OCI-LY7 (cell line): ENCODE measurements around the gene FAM229A. TPM values are rescaled to one million over a fixed set of nuclear protein-coding genes. Genes with fewer than 3 reads are reported as not detected.

ENCODE experiments used
- BruUV-seq: library from RNA; stranded (reverse); fragments of 400-500 nt; replicated peaks from 2 replicates; lab custom pipeline; 2021; lab: Mats Ljungman, UMichigan
- CTCF ChIA-PET: fragments of 300-600 bp; sonication (Branson Sonifier 250); formaldehyde crosslinking; loops from one replicate; lab custom pipeline; 2022; ENCODE audit warnings: antibody characterized with exemption; ENCODE audit not compliant: unreplicated experiment; lab: Charles Lee
- POLR2A ChIA-PET: fragments of 300-600 bp; sonication (Branson Sonifier 250); formaldehyde crosslinking; loops from one replicate; lab custom pipeline; 2022; ENCODE audit warnings: antibody characterized with exemption; lab: Charles Lee
- DNase-seq: peaks from one replicate; pipeline ENCODE4 v3.0.0-alpha.2; 2015; ENCODE audit warnings: low spot score
- H2AFZ ChIP-seq: fragments of 200-600 bp; sonication (generic), shearing (Covaris generic); 2 replicates; pipeline ENCODE4 v1.6.1; 2014; ENCODE audit warnings: mild to moderate bottlenecking, antibody characterized with exemption, low read length, moderate library complexity
- H3K27ac ChIP-seq: fragments of 200-600 bp; sonication (generic); 2 replicates; pipeline ENCODE4 v1.5.1; 2014; ENCODE audit warnings: mixed run types, low read depth, mild to moderate bottlenecking, moderate library complexity, low read length, inconsistent platforms; ENCODE audit not compliant: poor library complexity, severe bottlenecking
- H3K36me3 ChIP-seq: fragments of 200-600 bp; sonication (generic); 2 replicates; pipeline ENCODE4 v1.6.1; 2014; ENCODE audit warnings: mild to moderate bottlenecking, antibody characterized with exemption, low read length, moderate library complexity, mixed read lengths; ENCODE audit not compliant: insufficient read depth
- H3K4me1 ChIP-seq: fragments of 200-600 bp; sonication (generic); 2 replicates; pipeline ENCODE4 v1.5.1; 2014; ENCODE audit warnings: mild to moderate bottlenecking, low read length; ENCODE audit not compliant: insufficient read depth, poor library complexity, severe bottlenecking
- H3K4me2 ChIP-seq: fragments of 200-600 bp; sonication (generic); 2 replicates; pipeline ENCODE4 v1.6.1; 2014; ENCODE audit warnings: mild to moderate bottlenecking, low read length
- H3K4me3 ChIP-seq: fragments of 200-600 bp; sonication (generic); 2 replicates; pipeline ENCODE4 v1.5.1; 2014; ENCODE audit warnings: mild to moderate bottlenecking, low read depth, low read length; ENCODE audit not compliant: poor library complexity, severe bottlenecking
- H3K79me2 ChIP-seq: fragments of 200-600 bp; sonication (generic); 2 replicates; pipeline ENCODE4 v1.6.1; 2016; ENCODE audit warnings: low read depth, mild to moderate bottlenecking, low read length, moderate library complexity, mixed read lengths; ENCODE audit not compliant: insufficient read depth
- H3K9me2 ChIP-seq: fragments of 200-600 bp; sonication (generic); 2 replicates; pipeline ENCODE4 v1.6.1; 2016; ENCODE audit warnings: mild to moderate bottlenecking, low read length, mixed read lengths; ENCODE audit not compliant: insufficient read depth
- H3K9me3 ChIP-seq: fragments of 200-600 bp; sonication (generic); 2 replicates; pipeline ENCODE4 v1.6.1; 2014; ENCODE audit warnings: mild to moderate bottlenecking, mixed run types, low read length, mixed read lengths
- H4K20me1 ChIP-seq: fragments of 200-600 bp; sonication (generic); 2 replicates; pipeline ENCODE4 v1.6.1; 2014; ENCODE audit warnings: mild to moderate bottlenecking, antibody characterized with exemption, low read length, moderate library complexity, mixed read lengths; ENCODE audit not compliant: insufficient read depth
- CTCF ChIP-seq: fragments of 200-600 bp; sonication (generic); conservative IDR thresholded peaks from 2 replicates; pipeline ENCODE4 v1.5.1; 2014; ENCODE audit warnings: mild to moderate bottlenecking, antibody characterized with exemption, low read length, moderate library complexity, mixed read lengths
- EZH2phosphoT487 ChIP-seq: fragments of 200-600 bp; sonication (generic); IDR thresholded peaks from 2 replicates; pipeline ENCODE4 v1.6.1; 2018; ENCODE audit warnings: low read depth, borderline replicate concordance, mild to moderate bottlenecking, mixed run types, antibody characterized with exemption, low read length, moderate library complexity, mixed read lengths
- intact Hi-C: fragments of 100-400 bp; cut with micrococcal nuclease; formaldehyde crosslinking; loops from one replicate; pipeline ENCODE4 v1.10.0; 2022; ENCODE audit not compliant: unreplicated experiment
- total RNA-seq, 2 experiments: library from RNA; depleted of rRNA in 1 of 2; stranded (reverse); fragments of >200 nt in 1 of 2; shearing (Covaris generic) in 1 of 2; gene quantifications; 2 replicates each; pipeline ENCODE4 v1.2.3, GENCODE V29; 2014 to 2022

Gene FAM229A
- total RNA-seq, 2 experiments from 2014 or later: 3.2 to 16.5 TPM

- Histone ChIP-seq H2AFZ (peak overlapping the region; percentile 45; the same call in 1 of the 2 replicates), H4K20me1 (no peaks in the 10 kb centered on the region), H3K9me2 (no peaks in the 10 kb centered on the region), H3K4me2 (peak overlapping the region; percentile 93), H3K4me3 (peak overlapping the region; percentile 84), H3K4me1 (peaks cover 14% of the 10 kb centered on the region), H3K9me3 (no peaks in the 10 kb centered on the region), H3K27ac (no peak overlapping the region), H3K79me2 (peaks cover 8% of the 10 kb centered on the region; the same call in 1 of the 2 replicates), H3K36me3 (peaks cover 9% of the 10 kb centered on the region; the same call in 1 of the 2 replicates)
- ChIA-PET CTCF (interaction anchor here (0.9 kb wide), 1 partner anchor 145 kb away, joined by 3 read pairs; no protein-coding TSS in a partner anchor), POLR2A (interaction anchor here (1.3 to 1.6 kb wide), 3 partner anchors 17 to 34 kb away, joined by 3 to 7 read pairs (median 4); no protein-coding TSS in a partner anchor)
- intact Hi-C loops: no loop called here
- DNase-seq: peak; percentile 29
- TF ChIP-seq CTCF: no peak
- no peak for TF ChIP-seq EZH2phosphoT487
- BruUV-seq: no TSS peak
Observed at GRCh38 chr1:32393832-32394140, 31.5 kb upstream of the FAM229A start.

DNA sequence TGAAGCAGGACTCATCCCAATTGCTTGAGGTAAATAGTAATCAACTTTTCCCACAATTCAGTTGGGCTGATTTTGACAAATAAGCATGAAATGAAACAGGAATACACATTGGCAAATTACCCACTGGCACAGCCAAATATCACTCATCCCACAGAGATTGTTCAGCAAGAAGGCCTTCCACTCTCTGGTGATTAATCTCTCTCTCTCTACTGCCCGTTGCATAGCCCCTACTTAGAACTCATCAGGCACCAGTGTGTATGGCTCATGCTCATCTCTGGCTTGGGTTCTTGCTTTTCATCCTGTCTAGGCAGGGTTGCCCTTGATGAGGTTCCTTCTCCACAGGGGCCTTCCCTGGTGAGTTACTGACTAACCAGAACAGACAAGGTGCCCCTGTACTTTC lies 30.9 kb upstream of the FAM229A start:
- peaks cover 14% of the 10 kb centered on the region for H3K4me1 ChIP-seq
- no peak overlapping the region for H2AFZ ChIP-seq
- H3K79me2 ChIP-seq: peaks cover 8% of the 10 kb centered on the region; the same call in 1 of the 2 replicates
- CTCF ChIA-PET: no interaction called here
- no peak for TF ChIP-seq CTCF
- no peak for TF ChIP-seq EZH2phosphoT487
- no TSS peak for BruUV-seq
- POLR2A ChIA-PET: interaction anchor here (0.6 kb wide), 1 partner anchor 10 kb away, joined by 3 read pairs; no protein-coding TSS in a partner anchor
- no peaks in the 10 kb centered on the region for H4K20me1 ChIP-seq
- no peak for DNase-seq
- H3K36me3 ChIP-seq: peaks cover 9% of the 10 kb centered on the region; the same call in 1 of the 2 replicates
- intact Hi-C loops: no loop called here
- no peaks in the 10 kb centered on the region for H3K9me2 ChIP-seq
- peak overlapping the region; percentile 84 for H3K4me3 ChIP-seq
- peak overlapping the region; percentile 93 for H3K4me2 ChIP-seq
- no peak overlapping the region for H3K27ac ChIP-seq
- no peaks in the 10 kb centered on the region for H3K9me3 ChIP-seq

GRCh38 chr1:32392325-32392724 lies 30.0 kb upstream of the FAM229A start:
- no peaks in the 10 kb centered on the region for H4K20me1 ChIP-seq
- H3K9me2 ChIP-seq: no peaks in the 10 kb centered on the region
- no peak for TF ChIP-seq CTCF
- no peak for TF ChIP-seq EZH2phosphoT487
- ChIA-PET CTCF (no interaction called here), POLR2A (interaction anchor here (0.5 to 0.6 kb wide), 2 partner anchors 248 to 1799 kb away, joined by 3 read pairs; no protein-coding TSS in a partner anchor)
- H3K27ac ChIP-seq: no peak overlapping the region
- H3K4me1 ChIP-seq: peaks cover 14% of the 10 kb centered on the region
- no peak overlapping the region for H2AFZ ChIP-seq
- no peaks in the 10 kb centered on the region for H3K9me3 ChIP-seq
- no peak overlapping the region for H3K4me2 ChIP-seq
- no peak overlapping the region for H3K4me3 ChIP-seq
- no peak for DNase-seq
- TSS peak; percentile 30 for BruUV-seq
- intact Hi-C loops: no loop called here
- H3K36me3 ChIP-seq: peaks cover 12% of the 10 kb centered on the region; the same call in 1 of the 2 replicates
- peaks cover 8% of the 10 kb centered on the region; the same call in 1 of the 2 replicates for H3K79me2 ChIP-seq
